Naive thymus-derived CD4-positive, alpha-beta T cell (primary cell): ENCODE data around the gene PLEKHM1. TPM values are rescaled to one million over a fixed set of nuclear protein-coding genes. Genes with fewer than 3 reads are reported as not detected.

Source experiments
- ATAC-seq: fragments of 150-1000 bp; cut with Tn5 transposase; 2 replicates; pipeline ENCODE4 v1.10.0; 2021; ENCODE audit warnings: mild to moderate bottlenecking, moderate library complexity
- CTCF ChIA-PET: fragments of 350-600 bp; sonication (Branson Sonifier 250); formaldehyde crosslinking; loops from one replicate; lab custom pipeline; 2021; ENCODE audit warnings: antibody characterized with exemption; lab: Charles Lee
- POLR2A ChIA-PET: fragments of 350-600 bp; sonication (Branson Sonifier 250); formaldehyde crosslinking; loops from one replicate; lab custom pipeline; 2021; ENCODE audit warnings: antibody characterized with exemption, inconsistent platforms; lab: Charles Lee
- DNase-seq, 9 donors: peaks; one replicate each; pipeline versions ENCODE4 v3.0.0 to v3.0.0-alpha.2; 2020 to 2022; ENCODE audit warnings: mixed read lengths in 1 of 9
- H3K27ac ChIP-seq: one replicate; pipeline ENCODE4 v1.7.0; 2013; ENCODE audit warnings: mild to moderate bottlenecking, low read depth, low read length, moderate library complexity
- H3K27me3 ChIP-seq, 2 donors: one replicate each; pipeline ENCODE4 v1.7.0; 2013; ENCODE audit warnings: low read length in 2 of 2, mild to moderate bottlenecking in 2 of 2, moderate library complexity in 2 of 2; ENCODE audit not compliant: control insufficient read depth in 2 of 2, insufficient read depth in 2 of 2
- H3K36me3 ChIP-seq, 3 experiments: 1 replicate in 2 of 3; 2 replicates in 1 of 3; pipeline ENCODE4 v1.7.0; 2013; ENCODE audit warnings: low read length in 3 of 3, mild to moderate bottlenecking in 3 of 3, moderate library complexity in 1 of 3; ENCODE audit not compliant: insufficient read depth in 3 of 3, control insufficient read depth in 2 of 3
- H3K4me1 ChIP-seq, 2 donors: one replicate each; pipeline ENCODE4 v1.7.0; 2013; ENCODE audit warnings: low read length in 2 of 2, mild to moderate bottlenecking in 2 of 2, moderate library complexity in 1 of 2; ENCODE audit not compliant: control insufficient read depth in 2 of 2, insufficient read depth in 2 of 2
- H3K4me3 ChIP-seq: 2 replicates; pipeline ENCODE4 v1.7.0; 2013; ENCODE audit warnings: mild to moderate bottlenecking, low read length
- H3K9me3 ChIP-seq, 3 experiments: 1 replicate in 2 of 3; 2 replicates in 1 of 3; pipeline ENCODE4 v1.7.0; 2013; ENCODE audit warnings: low read length in 3 of 3; ENCODE audit not compliant: control insufficient read depth in 2 of 3
- H3K27ac Mint-ChIP-seq, 9 donors: one replicate each; pipeline ENCODE4 v1.8.0; 2020 to 2022; ENCODE audit warnings: mixed read lengths in 9 of 9, mild to moderate bottlenecking in 8 of 9, moderate library complexity in 5 of 9, inconsistent platforms in 2 of 9
- H3K27me3 Mint-ChIP-seq, 5 donors: one replicate each; pipeline ENCODE4 v1.8.0; 2021 to 2022; ENCODE audit warnings: mixed read lengths in 5 of 5, mild to moderate bottlenecking in 1 of 5
- H3K36me3 Mint-ChIP-seq, 5 donors: one replicate each; pipeline ENCODE4 v1.8.0; 2020 to 2022; ENCODE audit warnings: mixed read lengths in 5 of 5, mild to moderate bottlenecking in 3 of 5, inconsistent platforms in 1 of 5
- H3K4me1 Mint-ChIP-seq, 7 donors: one replicate each; pipeline ENCODE4 v1.8.0; 2020 to 2022; ENCODE audit warnings: mixed read lengths in 7 of 7, mild to moderate bottlenecking in 3 of 7, inconsistent platforms in 1 of 7
- H3K4me3 Mint-ChIP-seq, 10 donors: one replicate each; pipeline ENCODE4 v1.8.0; 2020 to 2022; ENCODE audit warnings: mild to moderate bottlenecking in 10 of 10, mixed read lengths in 10 of 10, moderate library complexity in 6 of 10, inconsistent platforms in 2 of 10
- H3K9me3 Mint-ChIP-seq, 11 donors: one replicate each; pipeline ENCODE4 v1.8.0; 2020 to 2022; ENCODE audit warnings: mixed read lengths in 11 of 11, mild to moderate bottlenecking in 4 of 11, inconsistent platforms in 1 of 11, moderate library complexity in 1 of 11
- intact Hi-C, 2 donors: fragments of 100-400 bp; cut with micrococcal nuclease; formaldehyde crosslinking; loops; one replicate each; pipeline ENCODE4 v1.15.1; 2023
- polyA plus RNA-seq, 2 donors: library from polyadenylated mRNA; unstranded; fragments of 300-500 nt; fragmentation: Illumina TruSeq; gene quantifications; one replicate each; pipeline ENCODE4 v1.2.3, GENCODE V29; 2021
- total RNA-seq, 6 experiments: library from RNA in 5 of 6; stranded (reverse) in 5 of 6; gene quantifications; 1 replicate in 5 of 6; 2 replicates in 1 of 6; pipeline ENCODE4 v1.2.3 and lab custom pipeline; 2021 to 2026

The PLEKHM1 gene
- total and polyA plus RNA-seq, 7 experiments from 2014 or later, result 11.5 to 111 (median 76.3) TPM

GRCh38 chr17:45395569-45396415 is 94.7 kb downstream of the PLEKHM1 start:
- peaks cover 12 to 70% (median 14%) of the 10 kb centered on the region in 3 experiments for H3K36me3 ChIP-seq

GRCh38 chr17:45394913-45395568 is 95.5 kb downstream of the PLEKHM1 start:
- H3K36me3 ChIP-seq, result peaks cover 8 to 63% (median 14%) of the 10 kb centered on the region in 3 experiments
- no peaks in the 10 kb centered on the region for H3K9me3 ChIP-seq
- H3K9me3 Mint-ChIP-seq, result no peaks in the 10 kb centered on the region
- peak overlapping the region in 2 of 10 donors; percentile 21 to 43 for H3K4me3 Mint-ChIP-seq
- ATAC-seq, result peak; percentile 69
- no peak overlapping the region for H3K4me3 ChIP-seq
- H3K27ac Mint-ChIP-seq, result peak overlapping the region in 4 of 9 donors; percentile 12 to 67 (median 52)
- H3K27me3 ChIP-seq, result no peaks in the 10 kb centered on the region
- peaks cover 3 to 27% (median 9%) of the 10 kb centered on the region in 5 donors for H3K36me3 Mint-ChIP-seq
- H3K27ac ChIP-seq, result no peak overlapping the region
- no peaks in the 10 kb centered on the region for H3K4me1 ChIP-seq
- H3K4me1 Mint-ChIP-seq, result peaks cover 0 to 13% (median 6%) of the 10 kb centered on the region in 7 donors
- no peaks in the 10 kb centered on the region for H3K27me3 Mint-ChIP-seq
- ChIA-PET POLR2A (no interaction called here), CTCF (interaction anchor here (1.0 to 1.6 kb wide), 3 partner anchors 30 to 163 kb away, joined by 3 to 4 read pairs (median 4); no protein-coding TSS in a partner anchor)
- DNase-seq, result peak in 7 of 9 donors; percentile 26 to 54 (median 44)
- intact Hi-C loops, result loop anchor here in 1 of 2 donors (2.0 kb wide), 1 partner anchor 34 kb away; no protein-coding TSS in a partner anchor

More at GRCh38 chr17:45395569-45396415, 94.7 kb downstream of the PLEKHM1 start:
- H3K9me3 Mint-ChIP-seq, result no peaks in the 10 kb centered on the region
- Histone ChIP-seq H3K9me3 (no peaks in the 10 kb centered on the region), H3K4me3 (no peak overlapping the region), H3K27me3 (no peaks in the 10 kb centered on the region), H3K27ac (no peak overlapping the region), H3K4me1 (no peaks in the 10 kb centered on the region)
- ChIA-PET CTCF (interaction anchor here (1.0 kb wide), 1 partner anchor 30 kb away, joined by 3 read pairs; no protein-coding TSS in a partner anchor), POLR2A (interaction anchor here (1.9 kb wide), 1 partner anchor 11 kb away, joined by 5 read pairs; no protein-coding TSS in a partner anchor)
- H3K27me3 Mint-ChIP-seq, result no peaks in the 10 kb centered on the region
- peaks cover 0 to 13% (median 6%) of the 10 kb centered on the region in 7 donors for H3K4me1 Mint-ChIP-seq
- H3K36me3 Mint-ChIP-seq, result peaks cover 3 to 31% (median 11%) of the 10 kb centered on the region in 5 donors
- ATAC-seq, result no peak
- no peak for DNase-seq
- H3K4me3 Mint-ChIP-seq, result no peak overlapping the region
- H3K27ac Mint-ChIP-seq, result peak overlapping the region in 1 of 9 donors; percentile 58
- intact Hi-C loops, result loop anchor here in 1 of 2 donors (2.0 kb wide), 1 partner anchor 33 kb away; no protein-coding TSS in a partner anchor

GRCh38 chr17:45394564-45394912 is 96.0 kb downstream of the PLEKHM1 start:
- H3K36me3 ChIP-seq, result peaks cover 8 to 58% (median 14%) of the 10 kb centered on the region in 3 experiments
- ChIA-PET CTCF (interaction anchor here (1.6 to 1.8 kb wide), 3 partner anchors 10 to 163 kb away, joined by 4 to 7 read pairs (median 4); no protein-coding TSS in a partner anchor), POLR2A (interaction anchor here (0.6 to 0.9 kb wide), 3 partner anchors 9 to 568 kb away, joined by 3 to 5 read pairs (median 4); no protein-coding TSS in a partner anchor)
- DNase-seq (no peak), ATAC-seq (no peak)
- no peak overlapping the region for H3K4me3 ChIP-seq
- H3K27ac Mint-ChIP-seq, result peak overlapping the region in 2 of 9 donors; percentile 52
- intact Hi-C loops, result loop anchor here in 1 of 2 donors (2.0 kb wide), 1 partner anchor 34 kb away; no protein-coding TSS in a partner anchor
- no peak overlapping the region for H3K4me3 Mint-ChIP-seq
- H3K36me3 Mint-ChIP-seq, result peaks cover 3 to 25% (median 9%) of the 10 kb centered on the region in 5 donors
- H3K4me1 ChIP-seq, result no peaks in the 10 kb centered on the region
- peaks cover 0 to 2% (median 0%) of the 10 kb centered on the region in 5 donors for H3K27me3 Mint-ChIP-seq
- no peaks in the 10 kb centered on the region for H3K9me3 ChIP-seq
- no peaks in the 10 kb centered on the region for H3K9me3 Mint-ChIP-seq
- peaks cover 0 to 14% (median 6%) of the 10 kb centered on the region in 7 donors for H3K4me1 Mint-ChIP-seq
- H3K27me3 ChIP-seq, result no peaks in the 10 kb centered on the region
- H3K27ac ChIP-seq, result peak overlapping the region; percentile 27

GRCh38 chr17:45394091-45394490 is 96.4 kb downstream of the PLEKHM1 start:
- no peak for ATAC-seq
- DNase-seq, result no peak
- peak overlapping the region; percentile 27 for H3K27ac ChIP-seq
- H3K36me3 Mint-ChIP-seq, result peaks cover 3 to 20% (median 9%) of the 10 kb centered on the region in 5 donors
- no peaks in the 10 kb centered on the region for H3K9me3 ChIP-seq
- intact Hi-C loops, result loop anchor here in 1 of 2 donors (2.0 kb wide), 1 partner anchor 35 kb away; no protein-coding TSS in a partner anchor
- peaks cover 0 to 2% of the 10 kb centered on the region in 2 donors for H3K4me1 ChIP-seq
- H3K27me3 ChIP-seq, result no peaks in the 10 kb centered on the region
- peak overlapping the region in 3 of 9 donors; percentile 5 to 77 (median 46) for H3K27ac Mint-ChIP-seq
- H3K36me3 ChIP-seq, result peaks cover 8 to 53% (median 14%) of the 10 kb centered on the region in 3 experiments
- H3K4me3 ChIP-seq, result no peak overlapping the region
- H3K27me3 Mint-ChIP-seq, result peaks cover 0 to 2% (median 0%) of the 10 kb centered on the region in 5 donors
- no peaks in the 10 kb centered on the region for H3K9me3 Mint-ChIP-seq
- POLR2A ChIA-PET, result interaction anchor here (0.6 to 0.9 kb wide), 3 partner anchors 9 to 567 kb away, joined by 3 to 5 read pairs (median 4); no protein-coding TSS in a partner anchor
- no peak overlapping the region for H3K4me3 Mint-ChIP-seq
- peaks cover 0 to 14% (median 6%) of the 10 kb centered on the region in 7 donors for H3K4me1 Mint-ChIP-seq
- CTCF ChIA-PET, result interaction anchor here (0.5 to 1.9 kb wide), 6 partner anchors 9 to 245 kb away, joined by 3 to 7 read pairs (median 4); no protein-coding TSS in a partner anchor

- H3K27ac Mint-ChIP-seq, result peak overlapping the region in 8 of 9 donors; percentile 29 to 77 (median 52)
- peaks cover 8 to 47% (median 14%) of the 10 kb centered on the region in 3 experiments for H3K36me3 ChIP-seq
- no peak overlapping the region for H3K4me3 Mint-ChIP-seq
- DNase-seq, result no peak
- ChIA-PET POLR2A (interaction anchor here (0.8 to 0.9 kb wide), 2 partner anchors 8 to 82 kb away, joined by 3 to 5 read pairs; no protein-coding TSS in a partner anchor), CTCF (interaction anchor here (0.6 to 1.9 kb wide), 7 partner anchors 9 to 163 kb away, joined by 3 to 7 read pairs (median 4); no protein-coding TSS in a partner anchor)
- H3K27me3 ChIP-seq, result no peaks in the 10 kb centered on the region
- no peaks in the 10 kb centered on the region for H3K9me3 Mint-ChIP-seq
- peaks cover 0 to 16% (median 9%) of the 10 kb centered on the region in 5 donors for H3K36me3 Mint-ChIP-seq
- no peak overlapping the region for H3K27ac ChIP-seq
- intact Hi-C loops, result no loop called here
- peaks cover 0 to 9% of the 10 kb centered on the region in 2 donors for H3K4me1 ChIP-seq
- ATAC-seq, result no peak
- no peak overlapping the region for H3K4me3 ChIP-seq
- peaks cover 0 to 7% (median 2%) of the 10 kb centered on the region in 5 donors for H3K27me3 Mint-ChIP-seq
- H3K4me1 Mint-ChIP-seq, result peaks cover 4 to 21% (median 13%) of the 10 kb centered on the region in 7 donors
- H3K9me3 ChIP-seq, result no peaks in the 10 kb centered on the region
Measured at GRCh38 chr17:45393411-45393810, 97.1 kb downstream of the PLEKHM1 start.
